GM12864 (cell line): ENCODE data around the gene CCDC6.
"Not testable (repeated sequence)": the region's sequence is repeated elsewhere in the genome, so short reads cannot be mapped to it uniquely, and the experiment has no call there.

Experiments
- DNase-seq: peaks from one replicate; pipeline ENCODE4 v3.0.0-alpha.2; 2011; ENCODE audit warnings: low read depth
- H3K4me3 ChIP-seq: 2 replicates; pipeline ENCODE4 v1.5.1; 2011; ENCODE audit warnings: mild to moderate bottlenecking, low read depth, low read length, control low read depth
- TF ChIP-seq, protein P1 (sequence below): IDR thresholded peaks from 2 replicates; pipeline ENCODE4 v1.5.1; 2011; ENCODE audit warnings: low read depth, mild to moderate bottlenecking, moderate library complexity, low read length, control low read depth, inconsistent platforms; ENCODE audit errors: missing control alignments

CCDC6 gene

DNA sequence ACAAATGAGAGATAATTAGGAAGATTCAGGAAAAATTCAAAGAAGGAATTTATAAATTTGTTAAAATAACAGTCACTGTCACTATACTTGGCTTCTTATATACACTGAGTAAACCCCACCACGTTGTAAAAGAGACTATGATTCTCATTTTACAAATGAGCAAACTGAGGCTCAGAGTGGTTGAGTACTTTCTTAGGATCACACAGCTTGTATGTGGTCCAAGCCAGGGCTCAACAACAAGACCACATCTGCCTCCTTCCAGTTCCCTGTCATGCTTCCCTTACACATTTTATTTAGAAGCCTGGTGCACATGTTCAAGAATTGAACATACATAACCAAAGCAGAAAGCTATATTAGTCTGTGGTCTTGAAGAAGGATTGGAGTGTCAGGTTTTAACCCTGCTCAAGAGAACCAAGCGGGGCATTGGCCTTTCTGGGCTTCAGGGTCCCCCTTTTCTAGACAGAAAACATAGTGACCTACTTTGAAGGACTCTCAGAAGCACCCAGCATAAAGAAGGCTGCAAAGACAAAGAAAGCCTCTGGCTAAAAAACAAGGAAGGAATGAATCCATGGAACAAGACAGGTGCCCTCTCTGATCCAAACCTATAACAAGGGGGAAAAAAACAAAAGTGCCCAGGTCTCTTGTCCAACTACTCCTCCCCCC lies 153.9 kb downstream of the CCDC6 start:
- no peak overlapping the region for H3K4me3 ChIP-seq
- no peak for DNase-seq
- TF ChIP-seq, protein P1, sequence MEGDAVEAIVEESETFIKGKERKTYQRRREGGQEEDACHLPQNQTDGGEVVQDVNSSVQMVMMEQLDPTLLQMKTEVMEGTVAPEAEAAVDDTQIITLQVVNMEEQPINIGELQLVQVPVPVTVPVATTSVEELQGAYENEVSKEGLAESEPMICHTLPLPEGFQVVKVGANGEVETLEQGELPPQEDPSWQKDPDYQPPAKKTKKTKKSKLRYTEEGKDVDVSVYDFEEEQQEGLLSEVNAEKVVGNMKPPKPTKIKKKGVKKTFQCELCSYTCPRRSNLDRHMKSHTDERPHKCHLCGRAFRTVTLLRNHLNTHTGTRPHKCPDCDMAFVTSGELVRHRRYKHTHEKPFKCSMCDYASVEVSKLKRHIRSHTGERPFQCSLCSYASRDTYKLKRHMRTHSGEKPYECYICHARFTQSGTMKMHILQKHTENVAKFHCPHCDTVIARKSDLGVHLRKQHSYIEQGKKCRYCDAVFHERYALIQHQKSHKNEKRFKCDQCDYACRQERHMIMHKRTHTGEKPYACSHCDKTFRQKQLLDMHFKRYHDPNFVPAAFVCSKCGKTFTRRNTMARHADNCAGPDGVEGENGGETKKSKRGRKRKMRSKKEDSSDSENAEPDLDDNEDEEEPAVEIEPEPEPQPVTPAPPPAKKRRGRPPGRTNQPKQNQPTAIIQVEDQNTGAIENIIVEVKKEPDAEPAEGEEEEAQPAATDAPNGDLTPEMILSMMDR: no peak

DNA sequence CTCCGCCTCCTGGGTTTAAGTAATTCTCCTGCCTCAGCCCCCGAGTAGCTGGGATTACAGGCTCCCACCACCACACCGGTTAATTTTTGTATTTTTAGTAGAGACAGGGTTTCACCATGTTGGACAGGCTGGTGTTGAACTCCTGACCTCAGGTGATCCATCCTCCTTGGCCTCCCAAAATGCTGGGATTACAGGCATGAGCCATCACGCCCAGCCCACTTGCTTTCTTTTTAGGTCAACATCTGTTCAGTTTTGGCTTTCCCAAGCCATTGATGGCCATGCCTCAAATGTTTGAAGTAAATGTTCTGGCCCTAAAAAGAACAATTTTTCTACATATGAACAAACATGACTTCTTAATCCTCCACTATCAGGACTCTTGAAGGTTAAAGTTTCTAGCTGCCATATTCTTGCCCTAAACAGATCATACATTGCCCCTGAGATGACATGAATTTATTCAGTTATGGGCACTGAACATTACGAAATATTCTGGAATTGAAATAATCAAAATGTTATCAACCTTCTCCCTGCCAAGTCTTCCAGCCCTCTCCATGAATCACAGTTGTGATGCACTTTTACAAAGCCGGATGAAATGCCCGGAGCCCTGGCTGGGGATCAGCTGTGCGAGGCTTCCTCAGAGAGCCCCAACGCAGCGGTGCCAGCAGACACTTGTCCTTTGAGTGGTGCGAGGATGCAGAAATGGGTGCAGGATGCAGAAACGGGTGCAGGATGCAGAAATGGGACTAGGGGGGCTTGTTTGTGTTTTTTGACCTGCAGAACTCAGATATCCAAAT lies 156.0 kb downstream of the CCDC6 start:
- TF ChIP-seq, protein P1: no peak
- no peak for DNase-seq
- no peak overlapping the region for H3K4me3 ChIP-seq

DNA sequence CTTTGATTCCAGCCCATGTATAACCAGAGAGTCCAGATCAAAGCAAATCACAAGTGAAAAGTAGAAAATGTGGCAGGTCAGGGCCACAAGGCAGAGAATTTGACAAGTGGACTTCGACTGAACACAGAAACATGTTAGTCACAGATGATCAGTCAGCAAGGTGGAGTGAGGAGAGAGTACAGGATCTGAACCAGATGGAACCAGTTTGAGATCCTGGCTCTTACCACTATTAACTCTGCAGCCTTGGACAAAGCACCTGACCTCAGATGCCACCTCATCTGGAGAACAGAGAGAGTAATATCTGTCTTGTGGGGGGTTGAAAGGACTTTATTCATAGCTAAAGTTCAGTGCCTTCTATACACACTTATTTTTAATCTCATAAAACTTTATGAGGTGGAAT lies 157.5 kb downstream of the CCDC6 start:
- DNase-seq: no peak
- TF ChIP-seq, protein P1: no peak
- no peak overlapping the region for H3K4me3 ChIP-seq

DNA sequence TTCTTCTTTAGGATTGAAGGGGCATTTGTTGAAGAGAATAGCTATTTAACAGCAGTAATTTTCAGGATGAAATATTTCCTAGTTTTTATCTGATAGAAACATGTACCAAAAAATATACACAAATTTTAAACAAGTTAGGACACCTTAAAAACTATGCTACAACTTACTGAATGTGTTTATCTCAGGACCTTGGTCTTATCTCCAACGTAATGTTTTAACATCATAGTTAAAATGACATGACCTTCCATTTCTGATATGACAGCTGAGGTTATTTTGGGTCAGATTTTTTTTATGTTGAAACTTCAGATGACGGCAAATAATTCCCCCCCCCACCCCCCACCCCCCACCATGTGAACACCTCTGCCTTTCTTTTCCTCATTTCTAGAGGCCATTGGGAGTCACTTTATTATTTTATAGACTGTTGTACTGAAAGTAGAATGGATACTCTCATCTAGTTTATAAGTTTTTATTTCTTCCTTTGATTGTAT lies 161.1 kb downstream of the CCDC6 start:
- H3K4me3 ChIP-seq: no peak overlapping the region
- DNase-seq: no peak
- TF ChIP-seq, protein P1: no peak

DNA sequence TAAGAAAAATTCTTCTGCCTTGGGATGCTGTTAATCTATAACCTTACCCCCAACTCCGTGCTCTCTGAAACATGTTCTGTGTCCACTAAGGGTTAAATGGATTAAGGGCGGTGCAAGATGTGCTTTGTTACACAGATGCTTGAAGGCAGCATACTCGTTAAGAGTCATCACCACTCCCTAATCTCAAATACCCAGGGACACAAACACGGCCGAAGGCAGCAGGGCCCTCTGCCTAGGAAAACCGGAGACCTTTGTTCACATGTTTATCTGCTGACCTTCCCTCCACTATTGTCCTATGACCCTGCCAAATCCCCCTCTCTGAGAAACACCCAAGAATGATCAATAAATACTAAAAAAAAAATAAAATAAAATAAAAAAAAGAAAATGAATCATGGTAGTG lies 161.6 kb downstream of the CCDC6 start:
- not testable (repeated sequence) for DNase-seq, H3K4me3 ChIP-seq

DNA sequence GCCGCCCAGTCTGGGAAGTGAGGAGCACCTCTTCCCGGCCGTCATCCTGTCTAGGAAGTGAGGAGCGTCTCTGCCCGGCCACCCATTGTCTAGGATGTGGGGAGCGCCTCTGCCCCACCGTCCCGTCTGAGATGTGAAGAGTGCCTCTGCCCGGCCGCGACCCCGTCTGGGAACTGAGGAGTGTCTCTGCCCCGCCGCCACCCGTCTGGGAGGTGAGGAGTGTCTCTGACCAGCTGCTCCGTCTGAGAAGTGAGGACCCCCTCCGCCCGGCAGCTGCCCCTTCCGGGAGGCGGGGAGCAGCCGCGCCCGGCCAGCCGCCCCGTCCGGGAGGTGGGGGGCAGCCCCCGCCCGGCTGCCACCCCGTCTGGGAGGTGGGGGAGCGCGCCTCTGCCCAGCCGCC lies 162.2 kb downstream of the CCDC6 start:
- not testable (repeated sequence) for H3K4me3 ChIP-seq

DNA sequence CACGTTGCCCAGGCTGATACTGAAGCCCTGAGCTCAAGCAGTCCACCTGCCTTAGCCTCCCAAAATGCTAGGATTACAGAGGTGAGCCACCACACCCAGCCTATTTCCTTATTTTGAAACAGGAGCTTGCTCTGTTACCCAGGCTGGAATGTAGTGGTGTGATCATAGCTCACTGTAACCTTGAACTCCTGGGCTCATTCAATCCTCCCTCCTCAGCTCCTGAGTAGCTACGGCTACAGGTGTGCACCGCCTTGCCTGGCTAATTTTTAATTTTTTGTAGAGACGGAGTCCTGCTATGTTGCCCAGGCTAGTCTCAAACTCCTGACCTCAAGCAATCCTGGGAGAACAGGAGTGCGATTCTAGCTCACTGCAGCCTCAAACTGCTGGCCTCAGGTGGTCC lies 164.8 kb downstream of the CCDC6 start:
- TF ChIP-seq, protein P1: no peak
- no peak for DNase-seq

More for the DNA sequence above, 162.2 kb downstream of the CCDC6 start:
- not testable (repeated sequence) for DNase-seq

DNA sequence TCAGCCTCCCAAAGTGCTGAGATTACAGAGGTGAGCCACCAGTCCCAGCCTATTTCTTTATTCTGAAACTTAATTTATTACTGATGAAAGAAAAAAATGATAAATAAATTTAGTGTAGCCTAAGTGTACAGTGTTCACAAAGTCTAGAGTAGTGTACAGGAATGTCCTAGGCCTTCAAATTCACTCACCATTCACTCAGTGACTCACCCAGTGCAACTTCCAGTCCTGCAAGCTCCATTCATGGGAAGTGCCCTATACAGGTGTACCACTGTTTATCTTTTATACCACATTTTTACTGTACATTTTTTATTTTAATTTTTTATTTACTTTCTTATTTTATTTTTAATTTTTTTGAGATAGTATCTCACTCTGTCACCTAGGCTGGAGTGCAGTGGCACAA lies 165.3 kb downstream of the CCDC6 start:
- DNase-seq: no peak
- TF ChIP-seq, protein P1: no peak
- H3K4me3 ChIP-seq: no peak overlapping the region

More for the DNA sequence above, 164.8 kb downstream of the CCDC6 start:
- H3K4me3 ChIP-seq: no peak overlapping the region
